ENCODE data around the gene CCNYL1. TPM values are rescaled to one million over a fixed set of nuclear protein-coding genes. Genes with fewer than 3 reads are reported as not detected.

CCNYL1 gene
- total RNA-seq, 1 donor from 2014 or later = 13.5 TPM

DNA sequence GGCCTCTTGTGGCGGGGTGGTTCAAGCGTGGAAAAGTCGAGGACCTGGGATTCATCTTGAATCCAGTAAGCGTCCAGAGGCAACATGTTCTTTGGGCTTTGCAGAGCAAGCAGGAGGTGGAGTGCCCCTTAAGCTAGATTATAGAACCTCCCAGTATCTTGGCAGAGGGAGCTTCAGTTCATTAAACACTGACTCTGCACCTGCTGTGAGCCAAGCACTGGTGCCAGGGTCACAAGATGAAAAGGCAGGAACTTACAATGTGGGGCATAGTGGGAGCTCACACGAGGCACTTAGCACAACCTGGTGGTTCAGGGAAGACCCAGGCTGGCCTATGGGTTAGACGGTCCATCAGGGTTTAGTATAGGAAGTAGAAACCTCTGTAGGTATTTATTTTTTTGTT lies 65.7 kb downstream of the CCNYL1 start:
- no peak for ATAC-seq (ENCODE audit: low read depth)
- POLR2A ChIA-PET = no interaction called here
- H3K27me3 Mint-ChIP-seq = peaks cover 2% of the 10 kb centered on the region

DNA sequence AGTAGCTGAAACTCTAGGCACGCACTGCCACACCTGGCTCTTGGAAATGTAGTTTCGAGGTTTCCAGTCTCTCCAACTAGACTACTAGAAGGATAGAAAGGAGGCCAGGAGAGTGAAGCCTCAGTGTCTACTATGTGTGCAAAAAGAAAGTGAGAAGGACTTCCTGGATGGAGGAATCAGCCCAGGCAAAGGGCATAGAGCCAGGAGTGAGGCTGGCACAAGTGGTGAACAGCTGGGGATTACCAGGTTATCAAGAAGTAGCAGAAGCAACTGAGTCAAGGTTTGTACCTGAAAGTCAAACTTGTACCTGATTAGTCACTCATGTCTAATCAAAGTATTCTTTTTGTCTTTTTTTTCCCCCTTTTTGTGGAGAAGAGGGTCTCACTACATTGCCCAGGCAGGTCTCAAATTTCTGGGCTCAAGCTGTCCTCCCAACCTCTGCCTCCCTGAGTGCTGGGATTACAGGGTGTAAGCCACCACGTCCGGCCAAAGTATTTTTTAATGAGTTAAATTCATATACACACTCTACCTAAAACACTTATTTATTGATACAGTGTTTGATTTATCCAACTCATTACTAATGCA lies 67.0 kb downstream of the CCNYL1 start:
- H3K4me3 Mint-ChIP-seq = no peak overlapping the region
- intact Hi-C loops (cut with micrococcal nuclease) = no loop called here
- CTCF ChIA-PET = no interaction called here
- no peak for ATAC-seq (ENCODE audit: low read depth)
- TF ChIP-seq, protein P1, sequence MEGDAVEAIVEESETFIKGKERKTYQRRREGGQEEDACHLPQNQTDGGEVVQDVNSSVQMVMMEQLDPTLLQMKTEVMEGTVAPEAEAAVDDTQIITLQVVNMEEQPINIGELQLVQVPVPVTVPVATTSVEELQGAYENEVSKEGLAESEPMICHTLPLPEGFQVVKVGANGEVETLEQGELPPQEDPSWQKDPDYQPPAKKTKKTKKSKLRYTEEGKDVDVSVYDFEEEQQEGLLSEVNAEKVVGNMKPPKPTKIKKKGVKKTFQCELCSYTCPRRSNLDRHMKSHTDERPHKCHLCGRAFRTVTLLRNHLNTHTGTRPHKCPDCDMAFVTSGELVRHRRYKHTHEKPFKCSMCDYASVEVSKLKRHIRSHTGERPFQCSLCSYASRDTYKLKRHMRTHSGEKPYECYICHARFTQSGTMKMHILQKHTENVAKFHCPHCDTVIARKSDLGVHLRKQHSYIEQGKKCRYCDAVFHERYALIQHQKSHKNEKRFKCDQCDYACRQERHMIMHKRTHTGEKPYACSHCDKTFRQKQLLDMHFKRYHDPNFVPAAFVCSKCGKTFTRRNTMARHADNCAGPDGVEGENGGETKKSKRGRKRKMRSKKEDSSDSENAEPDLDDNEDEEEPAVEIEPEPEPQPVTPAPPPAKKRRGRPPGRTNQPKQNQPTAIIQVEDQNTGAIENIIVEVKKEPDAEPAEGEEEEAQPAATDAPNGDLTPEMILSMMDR (IDR thresholded peaks at IDR 0.05) = no peak
- H3K9me3 Mint-ChIP-seq = no peaks in the 10 kb centered on the region
- peaks cover 2% of the 10 kb centered on the region for H3K27me3 Mint-ChIP-seq
- no peaks in the 10 kb centered on the region for H3K36me3 Mint-ChIP-seq (ENCODE audit: low read depth)
- POLR2A ChIA-PET = interaction anchor here (0.6 kb wide), 1 partner anchor 36 kb away, joined by 4 read pairs; no protein-coding TSS in a partner anchor
- DNase-seq = no peak
- H3K27ac Mint-ChIP-seq = no peak overlapping the region
- no peaks in the 10 kb centered on the region for H3K4me1 Mint-ChIP-seq

More for the DNA sequence above, 65.7 kb downstream of the CCNYL1 start:
- TF ChIP-seq, protein P1 (IDR thresholded peaks at IDR 0.05) = no peak
- DNase-seq = no peak
- intact Hi-C loops (cut with micrococcal nuclease) = no loop called here
- H3K27ac Mint-ChIP-seq = no peak overlapping the region
- H3K9me3 Mint-ChIP-seq = no peaks in the 10 kb centered on the region
- CTCF ChIA-PET = no interaction called here
- H3K4me3 Mint-ChIP-seq = no peak overlapping the region
- H3K4me1 Mint-ChIP-seq = no peaks in the 10 kb centered on the region
- H3K36me3 Mint-ChIP-seq (ENCODE audit: low read depth) = no peaks in the 10 kb centered on the region

DNA sequence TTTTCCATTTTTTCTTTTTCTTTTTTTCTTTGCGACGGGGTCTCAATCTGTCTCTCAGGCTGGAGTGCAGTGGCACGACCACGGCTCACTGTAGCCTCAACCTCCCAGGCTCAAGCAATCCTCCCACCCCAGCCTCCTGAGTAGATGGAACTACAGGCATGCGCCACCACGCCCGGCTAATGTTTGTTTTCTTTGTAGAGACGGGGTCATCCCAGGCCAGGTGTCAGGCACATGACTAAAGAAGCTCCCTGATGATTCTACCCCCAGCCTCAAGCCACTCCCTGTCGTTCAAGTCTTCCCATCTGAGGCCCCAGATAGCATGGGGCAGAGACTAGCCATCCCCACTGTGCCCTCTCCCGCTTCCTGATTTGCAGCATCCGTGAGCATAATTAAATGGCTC lies 68.1 kb downstream of the CCNYL1 start:
- intact Hi-C loops (cut with micrococcal nuclease) = no loop called here
- H3K4me3 Mint-ChIP-seq = no peak overlapping the region
- H3K9me3 Mint-ChIP-seq = no peaks in the 10 kb centered on the region
- no peaks in the 10 kb centered on the region for H3K4me1 Mint-ChIP-seq
- TF ChIP-seq, protein P1 (IDR thresholded peaks at IDR 0.05) = no peak
- ChIA-PET POLR2A (no interaction called here), CTCF (no interaction called here)
- ATAC-seq (ENCODE audit: low read depth) = no peak
- H3K27me3 Mint-ChIP-seq = peaks cover 2% of the 10 kb centered on the region
- DNase-seq = no peak
- no peaks in the 10 kb centered on the region for H3K36me3 Mint-ChIP-seq (ENCODE audit: low read depth)
- no peak overlapping the region for H3K27ac Mint-ChIP-seq

DNA sequence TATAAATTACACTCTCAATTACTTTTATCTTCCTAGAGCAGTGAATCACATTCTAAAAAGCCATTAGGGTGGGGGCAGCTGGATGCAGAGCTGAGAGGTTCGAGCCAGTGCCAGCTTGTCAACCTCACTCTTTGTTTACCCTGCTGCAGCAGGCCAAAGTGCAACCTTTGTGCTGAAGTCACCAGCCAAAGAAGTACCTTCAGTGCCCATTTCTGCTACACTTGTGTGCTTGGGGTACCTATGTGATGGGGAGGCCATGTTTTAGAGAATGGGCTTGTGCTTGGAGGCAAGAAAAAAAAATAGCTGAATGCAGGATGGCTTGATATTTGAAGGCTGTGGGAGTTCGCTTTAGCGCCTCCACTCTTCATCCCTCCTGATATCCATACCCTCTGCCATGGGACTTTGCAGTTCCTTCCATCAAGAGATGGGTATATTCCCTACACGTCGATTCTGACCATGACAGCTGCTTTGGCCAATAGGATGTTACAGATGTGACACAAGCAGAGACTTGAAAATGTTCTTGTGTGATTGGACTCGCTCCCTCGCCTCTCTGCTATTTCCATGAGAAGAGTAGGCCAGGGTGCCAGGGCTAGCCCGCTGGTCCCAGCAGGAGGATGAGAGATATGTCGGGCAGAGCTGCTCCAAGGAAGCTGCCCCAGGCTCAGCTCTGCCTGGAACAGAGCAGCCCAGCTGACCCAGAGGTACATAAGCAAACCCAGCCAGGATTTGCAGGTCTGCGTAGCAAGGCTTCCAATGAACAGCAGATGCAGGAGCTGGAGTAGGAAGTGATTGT lies 71.0 kb downstream of the CCNYL1 start:
- CTCF ChIA-PET = interaction anchor here (0.6 to 1.8 kb wide), 2 partner anchors 37 to 1208 kb away, joined by 3 to 4 read pairs; no protein-coding TSS in a partner anchor
- Mint-ChIP-seq H3K36me3 (ENCODE audit: low read depth) (no peaks in the 10 kb centered on the region), H3K4me3 (no peak overlapping the region), H3K9me3 (no peaks in the 10 kb centered on the region), H3K27me3 (peaks cover 2% of the 10 kb centered on the region), H3K27ac (no peak overlapping the region), H3K4me1 (no peaks in the 10 kb centered on the region)
- no peak for DNase-seq
- POLR2A ChIA-PET = no interaction called here
- TF ChIP-seq, protein P1 (IDR thresholded peaks at IDR 0.05) = no peak
- ATAC-seq (ENCODE audit: low read depth) = no peak
- intact Hi-C loops (cut with micrococcal nuclease) = no loop called here

DNA sequence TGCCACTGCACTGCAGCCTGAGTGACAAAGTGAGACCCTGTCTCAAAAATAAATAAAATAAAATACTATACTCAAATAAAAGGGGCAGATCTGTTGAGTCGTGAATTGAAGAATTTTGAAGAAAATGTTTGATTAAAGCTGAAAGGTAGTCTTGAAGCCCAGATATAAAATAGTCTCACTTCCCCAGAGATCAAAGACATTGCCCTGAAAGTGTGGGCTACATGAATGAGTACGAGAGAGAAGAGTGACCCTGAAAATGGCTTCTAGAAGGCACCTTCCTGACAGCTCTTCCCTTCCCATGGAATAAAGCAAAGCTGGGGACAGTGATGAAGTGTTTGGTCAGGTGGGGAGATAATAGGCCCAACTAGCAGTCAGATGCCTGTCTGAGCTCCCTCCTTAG lies 72.1 kb downstream of the CCNYL1 start:
- Mint-ChIP-seq H3K27me3 (peaks cover 2% of the 10 kb centered on the region), H3K27ac (no peak overlapping the region), H3K36me3 (ENCODE audit: low read depth) (no peaks in the 10 kb centered on the region), H3K9me3 (no peaks in the 10 kb centered on the region), H3K4me1 (no peaks in the 10 kb centered on the region), H3K4me3 (no peak overlapping the region)
- ChIA-PET CTCF (interaction anchor here (1.8 kb wide), 1 partner anchor 38 kb away, joined by 4 read pairs; no protein-coding TSS in a partner anchor), POLR2A (no interaction called here)
- no peak for ATAC-seq (ENCODE audit: low read depth)
- intact Hi-C loops (cut with micrococcal nuclease) = no loop called here
- DNase-seq = no peak
- TF ChIP-seq, protein P1 (IDR thresholded peaks at IDR 0.05) = no peak

All from activated B cell treated with CpG ODN at 0.5 μM for 24 hours (primary cell).